ENCODE measurements around the gene GTF2H3.
"Not testable (repeated sequence)": the region's sequence is repeated elsewhere in the genome, so short reads cannot be mapped to it uniquely, and the experiment has no call there.

GTF2H3 gene

GRCh38 chr12:123633379-123634141, at the start of gene GTF2H3, which contains the start of gene EIF2B1:
Gene GTF2H3 (plus strand): TSS chr12:123633829. CDS start chr12:123633860, 31 bp downstream.
Gene EIF2B1 (minus strand): TSS chr12:123633686. CDS start chr12:123633557, 129 bp downstream.
- DNase-seq, result peak; percentile 94

- no peak for DNase-seq
Measured at GRCh38 chr12:123591702-123592481, 41.7 kb upstream of the GTF2H3 start.

GRCh38 chr12:123595729-123596128, 37.9 kb upstream of the GTF2H3 start:
- DNase-seq, result no peak

DNA sequence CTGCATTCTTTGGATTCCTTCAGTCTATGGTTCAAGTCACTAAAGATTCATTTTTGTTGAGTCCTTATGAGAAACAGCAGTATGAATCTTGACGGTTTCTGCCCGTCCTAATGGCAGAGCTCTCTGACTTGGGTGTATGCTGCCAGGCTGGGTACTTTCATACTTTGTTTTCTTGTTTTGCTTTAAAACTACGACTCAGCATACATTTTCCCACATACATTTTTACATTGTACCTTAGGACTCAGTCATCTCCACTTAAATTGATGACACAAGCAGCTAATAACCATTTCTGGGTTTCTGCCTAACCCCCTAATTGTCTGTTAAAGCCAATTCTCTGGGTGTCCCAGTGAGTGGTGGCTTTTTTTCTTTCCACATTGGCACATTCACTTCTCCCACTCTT, 36.5 kb upstream of the GTF2H3 start:
- DNase-seq, result no peak

- DNase-seq, result no peak
Measured at GRCh38 chr12:123598522-123598921, 35.1 kb upstream of the GTF2H3 start.

DNA sequence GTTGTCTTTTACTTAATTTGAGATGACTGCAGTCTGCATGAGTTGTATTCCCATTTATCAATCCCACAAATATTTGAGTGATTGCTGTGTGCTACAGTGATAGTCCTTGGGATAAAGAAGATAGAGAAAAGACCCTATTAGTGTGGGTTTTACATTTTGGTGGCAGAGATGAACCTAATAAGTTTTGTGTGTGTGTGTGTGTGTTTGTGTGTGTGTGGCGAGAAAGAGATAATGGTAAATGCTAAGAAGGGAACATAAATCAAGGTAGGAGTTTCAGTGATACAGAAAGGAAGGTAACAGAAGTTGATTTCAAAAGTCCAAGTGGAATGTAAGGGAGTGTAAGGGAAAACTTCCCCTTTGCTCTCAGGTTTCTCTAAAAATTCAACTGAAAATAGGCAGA, 34.3 kb upstream of the GTF2H3 start:
- no peak for DNase-seq

GRCh38 chr12:123599721-123600120, 33.9 kb upstream of the GTF2H3 start:
- DNase-seq, result no peak

DNA sequence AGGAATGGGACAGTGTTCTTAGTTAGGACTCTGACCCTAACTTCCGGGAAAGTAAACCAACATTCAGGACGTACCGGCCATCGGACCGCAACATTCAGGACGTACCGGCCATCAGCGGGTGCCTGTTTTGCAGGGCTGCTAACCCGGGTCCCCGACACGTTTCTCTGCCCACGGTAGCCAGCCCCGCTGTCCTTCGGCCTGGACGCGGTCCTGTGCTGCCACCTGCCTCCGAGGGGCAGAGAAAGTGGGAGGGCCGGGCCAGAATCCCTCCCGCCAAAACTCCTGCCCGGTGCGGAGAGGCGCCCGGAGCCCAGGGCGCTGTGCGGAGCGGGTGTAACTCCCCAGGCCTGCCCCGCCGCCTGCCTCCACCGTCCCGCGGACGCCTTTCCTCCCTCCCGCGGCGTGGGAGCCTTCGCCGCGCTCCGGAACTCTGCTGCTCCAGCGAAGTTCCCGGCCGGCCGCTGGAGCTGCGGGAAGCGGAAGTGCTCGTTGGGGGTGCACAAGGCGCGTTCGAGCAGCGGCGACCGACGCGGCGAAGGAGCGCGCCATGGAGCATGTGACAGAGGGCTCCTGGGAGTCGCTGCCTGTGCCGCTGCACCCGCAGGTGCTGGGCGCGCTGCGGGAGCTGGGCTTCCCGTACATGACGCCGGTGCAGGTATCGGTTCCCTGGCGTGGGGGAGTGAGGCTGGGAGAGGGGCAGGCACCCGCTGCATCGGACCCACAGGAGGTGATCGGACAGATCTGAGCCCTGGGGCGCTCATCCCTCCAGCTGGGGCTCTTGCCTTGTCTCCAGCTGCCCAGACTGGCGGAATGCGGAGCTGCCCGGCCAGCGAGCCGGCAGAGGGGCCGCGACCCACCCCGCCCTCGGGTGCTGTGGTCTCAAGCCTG, 31.8 kb upstream of the GTF2H3 start, which contains the start of gene DDX55:
TSS of gene DDX55 (plus strand) at position 498 of the 888 bp plus-strand sequence. CDS start at position 548, 50 bp downstream.
- peak; percentile 78 for DNase-seq

DNA sequence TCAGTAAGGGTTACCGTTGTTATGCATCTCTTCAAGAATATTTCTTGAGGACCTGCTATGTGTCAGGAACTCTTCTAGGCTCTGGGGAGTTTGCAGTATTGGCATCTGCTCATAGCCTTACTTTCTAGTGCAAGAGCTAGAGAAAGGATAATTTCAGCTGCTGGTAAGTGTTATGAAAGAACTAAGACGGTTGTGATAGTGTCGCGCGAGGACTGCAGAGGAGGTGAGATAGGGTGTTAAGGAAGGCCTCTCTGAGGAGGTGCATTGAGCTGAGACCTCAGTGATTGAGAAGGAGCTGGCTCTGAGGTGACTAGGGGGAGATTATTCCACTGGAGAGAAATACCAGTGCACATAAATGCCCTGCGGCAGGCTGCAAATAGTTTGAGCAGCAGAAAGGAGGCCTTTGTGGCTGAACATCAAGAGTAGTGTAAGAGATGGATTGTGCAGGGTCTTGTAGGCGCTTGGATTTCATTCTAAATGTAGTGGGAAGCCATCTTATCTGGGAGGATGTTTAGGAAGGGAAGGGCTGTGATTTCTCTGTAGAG, 30.9 kb upstream of the GTF2H3 start:
- no peak for DNase-seq

DNA sequence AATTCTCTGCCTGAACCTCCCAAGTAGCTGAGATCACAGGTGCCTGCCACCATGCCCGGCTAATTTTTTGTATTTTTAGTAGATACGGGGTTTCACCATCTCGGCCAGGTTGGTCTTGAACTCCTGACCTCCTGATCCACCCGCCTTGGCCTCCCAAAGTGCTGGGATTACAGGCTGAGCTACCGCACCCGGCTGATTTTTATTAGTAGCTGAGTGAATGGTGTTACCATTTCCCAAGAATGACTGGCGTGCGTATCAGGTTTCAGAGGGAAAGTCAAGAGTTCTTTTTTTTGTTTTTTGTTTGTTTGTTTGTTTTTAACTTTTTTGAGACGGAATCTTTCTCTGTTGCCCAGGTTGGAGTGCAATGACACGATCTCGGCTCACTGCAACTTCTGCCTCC, 30.1 kb upstream of the GTF2H3 start:
- DNase-seq, result not testable (repeated sequence)

DNA sequence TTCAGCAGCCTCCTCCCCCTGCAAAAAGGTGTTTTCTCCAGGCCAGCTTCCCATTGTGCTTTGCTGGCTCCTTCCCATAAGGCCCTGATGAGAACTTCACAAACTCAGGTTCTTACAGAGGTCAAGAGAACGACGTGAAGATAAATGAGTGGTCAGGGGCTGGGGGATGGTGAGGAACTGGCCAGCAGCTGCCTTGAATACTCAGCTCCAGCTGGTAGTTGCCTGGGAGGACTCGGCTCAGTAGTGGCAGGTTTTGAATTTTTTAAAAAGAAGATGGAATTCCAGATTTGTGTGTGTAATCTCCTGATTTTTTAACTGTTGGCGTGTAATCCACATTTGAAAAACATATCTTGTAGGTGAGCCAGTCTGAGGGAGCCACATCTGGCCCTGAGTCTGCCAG, 25.9 kb upstream of the GTF2H3 start:
- DNase-seq, result no peak

DNA sequence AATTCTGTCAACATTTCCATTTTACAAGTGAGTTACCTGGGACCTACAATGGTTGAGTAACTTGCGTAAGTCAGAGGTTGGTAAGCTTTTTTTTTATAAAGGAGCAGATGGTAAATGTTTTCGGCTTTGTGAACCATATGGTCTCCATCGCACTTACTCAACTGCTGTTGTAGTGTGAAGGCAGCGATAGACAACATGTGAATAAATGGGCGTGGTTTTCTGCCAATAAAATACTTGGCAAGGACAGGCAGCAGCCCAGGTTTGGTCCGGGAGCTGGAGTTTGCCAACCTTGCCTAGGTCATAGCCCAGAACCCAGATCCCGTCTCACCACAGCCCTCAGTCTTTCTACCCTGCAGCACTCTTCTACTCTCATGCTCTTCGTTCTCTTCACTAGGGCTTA, 25.4 kb upstream of the GTF2H3 start:
- DNase-seq, result no peak

DNA sequence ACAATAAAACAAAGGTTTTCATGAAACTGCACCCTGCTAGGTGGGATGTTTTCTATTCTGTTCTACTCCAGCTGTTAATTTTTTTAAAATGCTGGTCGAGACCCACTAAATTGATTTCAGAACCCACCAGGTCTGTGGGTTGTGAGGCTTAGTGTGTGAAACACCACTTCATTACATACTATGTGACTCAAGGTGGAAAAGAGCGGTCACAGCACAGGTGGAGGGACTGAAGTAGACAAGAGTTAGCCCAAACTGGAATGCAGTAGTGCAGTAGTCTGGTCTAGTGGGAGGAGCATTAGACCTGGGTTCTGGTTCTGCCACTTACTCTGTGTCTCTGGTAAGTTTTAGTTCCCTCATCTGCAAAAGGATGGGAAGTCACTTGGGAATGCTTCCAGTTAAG, 19.5 kb upstream of the GTF2H3 start:
- no peak for DNase-seq

GRCh38 chr12:123614531-123614930, 19.1 kb upstream of the GTF2H3 start:
- DNase-seq, result no peak

DNA sequence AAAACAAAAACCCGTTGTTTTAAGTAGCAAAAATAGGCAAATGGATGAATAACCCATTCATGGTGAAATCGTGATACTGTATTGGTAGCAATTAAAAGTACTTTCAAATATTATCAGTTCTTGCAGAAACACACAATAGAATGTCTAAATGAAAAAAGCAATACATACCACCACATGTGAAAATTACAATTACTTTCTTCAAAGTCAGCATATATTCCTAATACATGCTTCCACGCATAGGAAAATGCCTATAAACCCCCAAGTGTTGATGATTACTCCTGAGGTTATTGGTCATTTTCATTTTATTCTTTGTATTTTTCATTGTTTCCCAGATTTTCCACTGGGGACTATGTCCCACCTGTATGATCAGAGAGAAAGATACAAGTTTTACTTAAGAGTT, 16.5 kb upstream of the GTF2H3 start:
- DNase-seq, result no peak

DNA sequence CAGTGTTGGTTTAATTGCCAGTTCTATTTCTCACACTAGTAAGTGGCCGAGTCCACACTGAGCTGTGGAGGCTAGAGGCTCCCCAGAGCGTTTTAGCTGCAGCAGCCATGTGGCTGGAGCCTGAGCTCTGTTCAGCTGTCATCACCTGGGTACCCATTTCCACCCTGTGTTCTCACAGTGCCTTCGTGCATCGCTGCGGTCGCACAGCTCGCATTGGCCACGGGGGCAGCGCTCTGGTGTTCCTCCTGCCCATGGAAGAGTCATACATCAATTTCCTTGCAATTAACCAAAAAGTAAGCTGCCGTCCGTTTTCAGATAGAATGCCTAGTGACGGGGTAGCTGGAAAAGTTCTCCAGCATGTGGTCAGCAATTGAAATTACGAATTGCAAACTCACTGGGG, 16.0 kb upstream of the GTF2H3 start:
- no peak for DNase-seq

DNA sequence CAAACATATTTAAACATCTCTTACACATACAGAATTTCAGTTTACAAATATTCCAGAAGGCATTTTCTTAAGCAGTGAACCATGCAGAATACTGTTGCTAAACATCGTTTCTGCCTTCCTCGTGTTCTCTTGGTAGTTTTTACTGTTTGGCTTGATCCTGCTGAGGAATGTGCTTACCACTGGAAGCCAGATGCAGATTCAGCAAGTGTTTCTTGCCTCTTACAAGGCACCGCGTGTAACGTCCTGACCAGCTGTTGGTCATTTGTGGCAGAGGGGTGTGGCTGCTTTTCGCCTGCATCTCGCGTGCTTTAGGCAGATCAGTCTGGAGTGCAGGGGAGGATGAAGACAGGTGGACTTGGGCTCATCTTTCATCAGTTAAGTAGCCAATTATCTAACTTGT, 12.5 kb upstream of the GTF2H3 start:
- DNase-seq, result no peak

- DNase-seq, result no peak
Measured at GRCh38 chr12:123621619-123622530, 11.8 kb upstream of the GTF2H3 start.

DNA sequence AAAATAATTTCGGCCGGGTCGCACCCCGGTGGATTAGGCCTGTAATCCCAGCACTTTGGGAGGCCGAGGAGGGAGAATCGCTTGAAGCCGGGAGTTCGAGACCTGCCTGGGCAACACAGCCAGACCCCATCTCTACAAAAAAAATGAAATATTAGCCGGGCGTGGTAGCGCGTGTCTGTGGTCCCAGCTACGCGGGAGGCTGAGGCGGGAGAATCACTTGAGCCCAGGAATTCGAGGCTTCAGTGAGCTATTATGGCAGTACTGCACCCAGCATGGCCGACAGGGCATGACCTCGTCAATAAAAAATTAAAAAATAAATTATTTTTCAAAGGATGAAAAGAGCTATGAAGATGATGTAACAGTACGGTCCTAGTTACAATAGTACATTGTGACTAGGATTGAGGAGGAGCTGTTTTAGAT, 523 bp downstream of the GTF2H3 start:
- no peak for DNase-seq

DNA sequence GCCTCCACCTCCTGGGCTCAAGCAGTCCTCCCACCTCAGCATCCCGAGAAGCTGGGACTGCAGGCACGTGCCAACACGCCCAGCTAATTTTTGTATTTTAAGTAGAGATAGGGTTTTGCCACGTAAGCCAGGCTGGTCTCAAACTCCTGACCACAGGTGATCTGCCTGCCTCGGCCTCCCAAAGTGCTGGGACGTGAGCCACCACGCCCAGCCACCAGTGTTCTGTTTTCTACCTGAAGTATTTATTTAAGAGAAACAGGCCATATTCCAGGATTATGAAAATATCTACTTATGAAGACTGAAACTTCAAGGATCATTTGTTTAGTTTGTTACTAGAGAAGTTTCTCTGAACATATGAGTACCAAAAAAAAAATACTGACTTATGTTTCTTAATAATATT, 10.3 kb downstream of the GTF2H3 start:
- DNase-seq, result no peak

DNA sequence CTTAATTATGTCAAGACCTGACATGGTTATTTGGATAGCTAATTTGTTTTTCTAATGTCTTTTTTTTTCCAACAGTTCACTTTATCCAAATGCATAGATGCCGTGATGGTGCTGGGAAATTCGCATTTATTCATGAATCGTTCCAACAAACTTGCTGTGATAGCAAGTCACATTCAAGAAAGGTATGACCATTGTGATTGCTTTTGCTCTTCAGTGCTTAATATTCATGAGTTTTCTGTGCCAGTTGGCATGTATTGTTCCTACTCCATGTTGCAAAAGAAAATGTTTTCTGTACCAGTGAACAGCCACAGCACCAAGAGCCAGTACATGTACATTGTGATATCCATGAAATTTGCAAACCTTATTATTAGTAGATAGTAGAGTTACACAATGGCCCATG, 11.8 kb downstream of the GTF2H3 start:
- DNase-seq, result no peak

- DNase-seq, result no peak
Measured at GRCh38 chr12:123645878-123646277, 12.2 kb downstream of the GTF2H3 start.
